DOHH2 (cell line): ENCODE results near the gene MMP2.

Experiments
- H3F3A ChIP-seq: fragments of 200-600 bp; sonication (generic), shearing (Covaris generic); 2 replicates; pipeline ENCODE4 v1.6.0; 2016; ENCODE audit warnings: antibody characterized with exemption, mild to moderate bottlenecking; ENCODE audit not compliant: control insufficient read depth, insufficient read depth
- H3K27ac ChIP-seq: fragments of 200-600 bp; sonication (generic); 2 replicates; pipeline ENCODE4 v1.5.1; 2014; ENCODE audit warnings: low read depth, mild to moderate bottlenecking, low read length, moderate library complexity
- H3K27me3 ChIP-seq: fragments of 200-600 bp; sonication (generic); 2 replicates; pipeline ENCODE4 v1.6.1; 2014; ENCODE audit warnings: mild to moderate bottlenecking, low read length, mixed read lengths; ENCODE audit not compliant: control insufficient read depth
- H3K36me3 ChIP-seq: fragments of 200-600 bp; sonication (generic); 2 replicates; pipeline ENCODE4 v1.6.1; 2014; ENCODE audit warnings: mild to moderate bottlenecking, low read length, moderate library complexity, mixed read lengths; ENCODE audit not compliant: control insufficient read depth
- H3K4me1 ChIP-seq: fragments of 200-600 bp; sonication (generic); 2 replicates; pipeline ENCODE4 v1.6.1; 2014; ENCODE audit warnings: mild to moderate bottlenecking, low read length, mixed read lengths; ENCODE audit not compliant: control insufficient read depth
- H3K4me2 ChIP-seq: fragments of 200-600 bp; sonication (generic); 2 replicates; pipeline ENCODE4 v1.6.0; 2014; ENCODE audit warnings: mild to moderate bottlenecking, low read length, moderate library complexity
- H3K4me3 ChIP-seq: fragments of 200-600 bp; sonication (generic); 2 replicates; pipeline ENCODE4 v1.5.1; 2014; ENCODE audit warnings: mild to moderate bottlenecking, low read length, mixed read lengths
- H3K79me2 ChIP-seq: fragments of 200-600 bp; sonication (generic); 2 replicates; pipeline ENCODE4 v1.6.1; 2014; ENCODE audit warnings: mild to moderate bottlenecking, low read length, mixed read lengths; ENCODE audit not compliant: control insufficient read depth
- H3K9me2 ChIP-seq: fragments of 200-600 bp; sonication (generic); replicated peaks from 2 replicates; pipeline ENCODE4 v1.6.1; 2014; ENCODE audit warnings: mild to moderate bottlenecking, low read length, mixed read lengths; ENCODE audit not compliant: control insufficient read depth
- H3K9me3 ChIP-seq: fragments of 200-600 bp; sonication (generic); 2 replicates; pipeline ENCODE4 v1.6.1; 2014; ENCODE audit warnings: antibody characterized with exemption, low read length, mixed read lengths; ENCODE audit not compliant: control insufficient read depth, insufficient read depth
- H4K20me1 ChIP-seq: fragments of 200-600 bp; sonication (generic); 2 replicates; pipeline ENCODE4 v1.6.0; 2014; ENCODE audit warnings: low read depth, mild to moderate bottlenecking, antibody characterized with exemption, low read length, moderate library complexity; ENCODE audit not compliant: control insufficient read depth, insufficient read depth
- CTCF ChIP-seq: fragments of 200-600 bp; sonication (generic); IDR thresholded peaks from one replicate; pipeline ENCODE4 v1.5.1; 2014; ENCODE audit warnings: antibody characterized with exemption, mild to moderate bottlenecking, low read depth, low read length; ENCODE audit not compliant: poor library complexity, severe bottlenecking
- EZH2phosphoT487 ChIP-seq: fragments of 200-600 bp; sonication (generic); IDR thresholded peaks from 2 replicates; pipeline ENCODE4 v1.6.1; 2017; ENCODE audit warnings: borderline replicate concordance, mild to moderate bottlenecking, antibody characterized with exemption, low read length, moderate library complexity, mixed read lengths

The MMP2 gene

GRCh38 chr16:55470533-55471371 lies 8.2 kb upstream of the MMP2 start:
- H3K79me2 ChIP-seq: no peaks in the 10 kb centered on the region
- H3K9me3 ChIP-seq: no peaks in the 10 kb centered on the region
- no peaks in the 10 kb centered on the region for H4K20me1 ChIP-seq
- H3F3A ChIP-seq: no peaks in the 10 kb centered on the region
- H3K36me3 ChIP-seq: no peaks in the 10 kb centered on the region
- TF ChIP-seq CTCF (no peak), EZH2phosphoT487 (no peak)
- H3K9me2 ChIP-seq: no peaks in the 10 kb centered on the region
- no peak overlapping the region for H3K4me2 ChIP-seq
- H3K27me3 ChIP-seq: no peaks in the 10 kb centered on the region
- H3K27ac ChIP-seq: no peak overlapping the region
- H3K4me1 ChIP-seq: no peaks in the 10 kb centered on the region
- H3K4me3 ChIP-seq: no peak overlapping the region

GRCh38 chr16:55471448-55472097 lies 7.4 kb upstream of the MMP2 start:
- no peaks in the 10 kb centered on the region for H3K9me2 ChIP-seq
- H3K4me3 ChIP-seq: no peak overlapping the region
- H3K27ac ChIP-seq: no peak overlapping the region
- no peaks in the 10 kb centered on the region for H3F3A ChIP-seq
- no peak overlapping the region for H3K4me2 ChIP-seq
- H3K9me3 ChIP-seq: no peaks in the 10 kb centered on the region
- TF ChIP-seq CTCF (no peak), EZH2phosphoT487 (no peak)
- H3K4me1 ChIP-seq: no peaks in the 10 kb centered on the region
- H4K20me1 ChIP-seq: no peaks in the 10 kb centered on the region
- H3K27me3 ChIP-seq: no peaks in the 10 kb centered on the region
- no peaks in the 10 kb centered on the region for H3K79me2 ChIP-seq
- H3K36me3 ChIP-seq: no peaks in the 10 kb centered on the region

GRCh38 chr16:55473587-55473986 lies 5.4 kb upstream of the MMP2 start:
- Histone ChIP-seq H3K9me3 (no peaks in the 10 kb centered on the region), H3K4me2 (no peak overlapping the region), H3K4me1 (no peaks in the 10 kb centered on the region), H3K79me2 (no peaks in the 10 kb centered on the region), H3K4me3 (no peak overlapping the region), H4K20me1 (no peaks in the 10 kb centered on the region), H3K27me3 (no peaks in the 10 kb centered on the region), H3K36me3 (no peaks in the 10 kb centered on the region), H3F3A (no peaks in the 10 kb centered on the region), H3K9me2 (no peaks in the 10 kb centered on the region), H3K27ac (no peak overlapping the region)
- TF ChIP-seq CTCF (no peak), EZH2phosphoT487 (no peak)
